ENCODE results near the gene PDE4D.

Gene PDE4D

DNA sequence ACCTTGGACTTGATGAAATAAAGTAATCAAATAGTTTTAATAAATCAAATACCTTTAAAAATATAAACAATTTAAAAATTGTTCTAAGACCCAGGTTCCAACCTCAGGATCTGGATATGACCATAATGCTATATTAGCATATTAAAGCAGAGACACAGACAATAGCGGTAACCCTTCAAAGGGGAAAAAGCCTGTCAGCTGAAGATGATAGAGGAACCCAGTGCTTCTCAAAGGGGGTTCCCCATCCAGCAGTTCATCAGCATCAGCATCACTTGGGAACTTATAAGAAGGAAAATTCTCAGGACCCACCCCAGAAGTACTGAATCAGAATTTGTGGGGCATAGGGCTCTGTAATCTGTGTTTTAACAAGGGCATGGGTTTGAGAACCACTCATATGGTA lies 791.1 kb downstream of the PDE4D start:
- ATAC-seq: no peak
- TF ChIP-seq TCF4 (CRISPR knock-in tag; IDR thresholded peaks at IDR 0.05; ENCODE audit: borderline replicate concordance) (no peak), ZC3H10 (CRISPR knock-in tag; IDR thresholded peaks at IDR 0.05) (no peak), POU6F1 (CRISPR knock-in tag; IDR thresholded peaks at IDR 0.05; ENCODE audit: borderline replicate concordance, low read depth) (no peak), ZFP3 (CRISPR knock-in tag; IDR thresholded peaks at IDR 0.05) (no peak), CSDC2 (CRISPR knock-in tag; IDR thresholded peaks at IDR 0.05) (no peak), PPARA (CRISPR knock-in tag; IDR thresholded peaks at IDR 0.05; ENCODE audit: borderline replicate concordance) (no peak), GLIS3 (CRISPR knock-in tag; IDR thresholded peaks at IDR 0.05) (no peak), ISL1 (CRISPR knock-in tag; IDR thresholded peaks at IDR 0.05) (no peak), ZNF565 (CRISPR knock-in tag; conservative IDR thresholded peaks at IDR 0.05; ENCODE audit: low read depth) (no peak), ZNF70 (CRISPR knock-in tag; IDR thresholded peaks at IDR 0.05) (no peak), ZFP30 (CRISPR knock-in tag; IDR thresholded peaks at IDR 0.05) (no peak), ARNTL (CRISPR knock-in tag; IDR thresholded peaks at IDR 0.05; ENCODE audit: borderline replicate concordance, low read depth) (no peak), BACH2 (CRISPR knock-in tag; IDR thresholded peaks at IDR 0.05; ENCODE audit: borderline replicate concordance) (no peak), TOX (CRISPR knock-in tag; IDR thresholded peaks at IDR 0.05; ENCODE audit: borderline replicate concordance) (no peak), OSR1 (CRISPR knock-in tag; IDR thresholded peaks at IDR 0.05) (no peak), ZNF8 (CRISPR knock-in tag; IDR thresholded peaks at IDR 0.05) (no peak), ESRRG (CRISPR knock-in tag; IDR thresholded peaks at IDR 0.05) (no peak), SNAI2 (CRISPR knock-in tag; IDR thresholded peaks at IDR 0.05) (no peak)
- TF ChIP-seq, protein P1, sequence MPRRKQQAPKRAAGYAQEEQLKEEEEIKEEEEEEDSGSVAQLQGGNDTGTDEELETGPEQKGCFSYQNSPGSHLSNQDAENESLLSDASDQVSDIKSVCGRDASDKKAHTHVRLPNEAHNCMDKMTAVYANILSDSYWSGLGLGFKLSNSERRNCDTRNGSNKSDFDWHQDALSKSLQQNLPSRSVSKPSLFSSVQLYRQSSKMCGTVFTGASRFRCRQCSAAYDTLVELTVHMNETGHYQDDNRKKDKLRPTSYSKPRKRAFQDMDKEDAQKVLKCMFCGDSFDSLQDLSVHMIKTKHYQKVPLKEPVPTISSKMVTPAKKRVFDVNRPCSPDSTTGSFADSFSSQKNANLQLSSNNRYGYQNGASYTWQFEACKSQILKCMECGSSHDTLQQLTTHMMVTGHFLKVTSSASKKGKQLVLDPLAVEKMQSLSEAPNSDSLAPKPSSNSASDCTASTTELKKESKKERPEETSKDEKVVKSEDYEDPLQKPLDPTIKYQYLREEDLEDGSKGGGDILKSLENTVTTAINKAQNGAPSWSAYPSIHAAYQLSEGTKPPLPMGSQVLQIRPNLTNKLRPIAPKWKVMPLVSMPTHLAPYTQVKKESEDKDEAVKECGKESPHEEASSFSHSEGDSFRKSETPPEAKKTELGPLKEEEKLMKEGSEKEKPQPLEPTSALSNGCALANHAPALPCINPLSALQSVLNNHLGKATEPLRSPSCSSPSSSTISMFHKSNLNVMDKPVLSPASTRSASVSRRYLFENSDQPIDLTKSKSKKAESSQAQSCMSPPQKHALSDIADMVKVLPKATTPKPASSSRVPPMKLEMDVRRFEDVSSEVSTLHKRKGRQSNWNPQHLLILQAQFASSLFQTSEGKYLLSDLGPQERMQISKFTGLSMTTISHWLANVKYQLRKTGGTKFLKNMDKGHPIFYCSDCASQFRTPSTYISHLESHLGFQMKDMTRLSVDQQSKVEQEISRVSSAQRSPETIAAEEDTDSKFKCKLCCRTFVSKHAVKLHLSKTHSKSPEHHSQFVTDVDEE (CRISPR knock-in tag; IDR thresholded peaks at IDR 0.05): no peak

DNA sequence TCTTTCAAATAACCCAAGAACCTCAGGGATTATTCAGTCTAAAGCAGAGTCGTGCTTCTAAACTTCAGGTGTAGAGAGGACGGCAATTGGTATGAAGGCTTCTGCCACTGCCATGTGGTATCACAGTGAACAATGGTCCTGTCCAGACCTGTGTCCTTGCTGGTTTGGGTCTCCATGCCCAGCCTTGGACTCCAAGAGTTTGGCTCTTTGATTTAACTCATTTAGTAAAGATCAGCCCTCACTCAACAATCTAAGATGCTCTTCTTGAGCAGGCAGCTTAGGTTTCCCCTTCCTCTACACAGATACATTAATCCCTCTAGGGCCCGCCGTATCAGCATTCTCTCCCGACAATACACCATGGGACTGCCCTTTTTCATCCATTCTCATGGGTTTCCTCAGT lies 792.7 kb downstream of the PDE4D start:
- ATAC-seq: no peak
- TF ChIP-seq ZNF8 (CRISPR knock-in tag; IDR thresholded peaks at IDR 0.05): no peak
- TF ChIP-seq ISL1 (CRISPR knock-in tag; IDR thresholded peaks at IDR 0.05): no peak
- no peak for TF ChIP-seq OSR1 (CRISPR knock-in tag; IDR thresholded peaks at IDR 0.05)
- TF ChIP-seq ESRRG (CRISPR knock-in tag; IDR thresholded peaks at IDR 0.05): no peak
- no peak for TF ChIP-seq GLIS3 (CRISPR knock-in tag; IDR thresholded peaks at IDR 0.05)
- TF ChIP-seq CSDC2 (CRISPR knock-in tag; IDR thresholded peaks at IDR 0.05): no peak
- TF ChIP-seq, protein P2, sequence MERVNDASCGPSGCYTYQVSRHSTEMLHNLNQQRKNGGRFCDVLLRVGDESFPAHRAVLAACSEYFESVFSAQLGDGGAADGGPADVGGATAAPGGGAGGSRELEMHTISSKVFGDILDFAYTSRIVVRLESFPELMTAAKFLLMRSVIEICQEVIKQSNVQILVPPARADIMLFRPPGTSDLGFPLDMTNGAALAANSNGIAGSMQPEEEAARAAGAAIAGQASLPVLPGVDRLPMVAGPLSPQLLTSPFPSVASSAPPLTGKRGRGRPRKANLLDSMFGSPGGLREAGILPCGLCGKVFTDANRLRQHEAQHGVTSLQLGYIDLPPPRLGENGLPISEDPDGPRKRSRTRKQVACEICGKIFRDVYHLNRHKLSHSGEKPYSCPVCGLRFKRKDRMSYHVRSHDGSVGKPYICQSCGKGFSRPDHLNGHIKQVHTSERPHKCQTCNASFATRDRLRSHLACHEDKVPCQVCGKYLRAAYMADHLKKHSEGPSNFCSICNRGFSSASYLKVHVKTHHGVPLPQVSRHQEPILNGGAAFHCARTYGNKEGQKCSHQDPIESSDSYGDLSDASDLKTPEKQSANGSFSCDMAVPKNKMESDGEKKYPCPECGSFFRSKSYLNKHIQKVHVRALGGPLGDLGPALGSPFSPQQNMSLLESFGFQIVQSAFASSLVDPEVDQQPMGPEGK (CRISPR knock-in tag; IDR thresholded peaks at IDR 0.05; ENCODE audit: borderline replicate concordance): no peak
- TF ChIP-seq, protein P3, sequence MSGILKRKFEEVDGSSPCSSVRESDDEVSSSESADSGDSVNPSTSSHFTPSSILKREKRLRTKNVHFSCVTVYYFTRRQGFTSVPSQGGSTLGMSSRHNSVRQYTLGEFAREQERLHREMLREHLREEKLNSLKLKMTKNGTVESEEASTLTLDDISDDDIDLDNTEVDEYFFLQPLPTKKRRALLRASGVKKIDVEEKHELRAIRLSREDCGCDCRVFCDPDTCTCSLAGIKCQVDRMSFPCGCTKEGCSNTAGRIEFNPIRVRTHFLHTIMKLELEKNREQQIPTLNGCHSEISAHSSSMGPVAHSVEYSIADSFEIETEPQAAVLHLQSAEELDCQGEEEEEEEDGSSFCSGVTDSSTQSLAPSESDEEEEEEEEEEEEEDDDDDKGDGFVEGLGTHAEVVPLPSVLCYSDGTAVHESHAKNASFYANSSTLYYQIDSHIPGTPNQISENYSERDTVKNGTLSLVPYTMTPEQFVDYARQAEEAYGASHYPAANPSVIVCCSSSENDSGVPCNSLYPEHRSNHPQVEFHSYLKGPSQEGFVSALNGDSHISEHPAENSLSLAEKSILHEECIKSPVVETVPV (CRISPR knock-in tag; IDR thresholded peaks at IDR 0.05): no peak

GRCh38 chr5:59099995-59100345 lies 793.6 kb downstream of the PDE4D start:
- TF ChIP-seq ESRRG (CRISPR knock-in tag; IDR thresholded peaks at IDR 0.05): no peak
- ATAC-seq: no peak

DNA sequence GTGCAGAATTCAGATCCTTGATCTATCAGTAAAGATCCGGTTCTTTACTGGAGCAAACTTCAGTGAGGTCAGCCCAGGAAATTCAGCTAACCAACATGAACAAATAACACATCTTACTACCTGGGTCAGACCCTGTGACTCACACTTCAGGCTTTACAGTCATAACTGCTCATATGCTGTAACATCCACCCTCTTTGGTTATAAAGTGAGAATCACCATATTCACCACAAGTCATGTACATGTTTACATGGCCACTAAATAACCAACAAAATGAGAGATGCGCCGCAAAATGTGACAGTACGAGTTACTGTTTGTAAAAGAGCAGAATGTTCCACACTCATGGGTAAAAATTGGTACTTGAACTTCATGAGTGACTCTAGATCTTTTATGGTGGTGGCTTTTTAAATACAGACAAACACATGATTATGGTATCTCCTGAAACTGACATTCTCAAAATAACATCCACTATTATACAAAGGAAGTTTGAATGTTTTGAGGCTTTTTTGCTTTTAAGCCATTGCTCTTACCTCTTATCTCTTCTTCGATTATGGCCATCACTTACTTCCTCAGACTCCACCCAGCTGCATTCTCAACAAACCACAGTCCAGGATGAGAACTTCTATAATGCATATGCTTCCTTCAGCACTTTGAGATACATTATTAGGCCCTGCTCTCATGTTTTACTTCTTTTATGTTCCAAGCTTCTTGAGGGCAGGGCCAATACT lies 794.1 kb downstream of the PDE4D start:
- ATAC-seq: peak; percentile 52; the same call in 2 of the 3 replicates
- TF ChIP-seq, protein P3 (CRISPR knock-in tag; IDR thresholded peaks at IDR 0.05): no peak
- TF ChIP-seq, protein P2 (CRISPR knock-in tag; IDR thresholded peaks at IDR 0.05; ENCODE audit: borderline replicate concordance): no peak
- TF ChIP-seq TCF4 (CRISPR knock-in tag; IDR thresholded peaks at IDR 0.05; ENCODE audit: borderline replicate concordance): no peak
- no peak for TF ChIP-seq BACH2 (CRISPR knock-in tag; IDR thresholded peaks at IDR 0.05; ENCODE audit: borderline replicate concordance)
- no peak for TF ChIP-seq ZFP3 (CRISPR knock-in tag; IDR thresholded peaks at IDR 0.05)
- TF ChIP-seq ZNF565 (CRISPR knock-in tag; conservative IDR thresholded peaks at IDR 0.05; ENCODE audit: low read depth): no peak
- TF ChIP-seq CREB5 (CRISPR knock-in tag; IDR thresholded peaks at IDR 0.05; ENCODE audit: low read depth): no peak
- TF ChIP-seq ISL1 (CRISPR knock-in tag; IDR thresholded peaks at IDR 0.05): no peak

Data from SK-N-SH treated with all-trans-retinoic acid at 6 μM for 48 hours (cell line).